ENCODE measurements around the gene SPDEF.

SPDEF gene

DNA sequence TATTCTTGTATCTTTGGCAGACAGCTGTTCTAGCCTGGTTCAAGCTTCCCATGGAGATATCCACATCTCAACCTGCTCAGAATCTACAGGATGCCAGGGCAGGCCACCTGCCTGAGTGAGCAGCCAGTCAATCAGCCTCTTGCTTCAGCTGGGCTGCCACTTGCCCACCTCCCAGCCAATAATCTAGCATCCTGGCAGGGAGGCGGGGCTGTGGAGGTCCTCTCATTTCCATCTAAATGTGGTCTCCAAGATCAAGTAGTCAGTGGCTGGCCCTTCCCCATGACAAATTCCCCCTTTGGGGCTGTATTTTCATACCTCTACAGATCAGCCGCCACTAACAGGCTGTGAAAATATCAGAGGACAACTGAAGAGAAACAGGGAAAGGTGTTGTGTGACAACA lies 33.0 kb upstream of the SPDEF start:
- no peak overlapping the region for H3K4me3 ChIP-seq (ENCODE audit: insufficient read length, low read depth)
- no peaks in the 10 kb centered on the region for H3K27me3 ChIP-seq (ENCODE audit: insufficient read depth, insufficient read length)
- no peak for DNase-seq (ENCODE audit: low read depth, low spot score)
- no peaks in the 10 kb centered on the region for H3K9me3 ChIP-seq (ENCODE audit: insufficient read depth, low read length)
- peaks cover 21% of the 10 kb centered on the region for H3K4me1 ChIP-seq (ENCODE audit: insufficient read depth, insufficient read length)
- no peak for TF ChIP-seq YY1 (IDR thresholded peaks at IDR 0.05; ENCODE audit: insufficient read depth, insufficient read length)
- no peak overlapping the region for H3K9ac ChIP-seq (ENCODE audit: insufficient read length, low read depth)
- H3K36me3 ChIP-seq (ENCODE audit: insufficient read depth, insufficient read length, low read length), result peaks cover 23% of the 10 kb centered on the region

GRCh38 chr6:34587851-34588250 lies 31.7 kb upstream of the SPDEF start:
- H3K27me3 ChIP-seq (ENCODE audit: insufficient read depth, insufficient read length), result no peaks in the 10 kb centered on the region
- no peak overlapping the region for H3K4me3 ChIP-seq (ENCODE audit: insufficient read length, low read depth)
- peaks cover 27% of the 10 kb centered on the region for H3K36me3 ChIP-seq (ENCODE audit: insufficient read depth, insufficient read length, low read length)
- TF ChIP-seq SUZ12 (IDR thresholded peaks at IDR 0.05; ENCODE audit: extremely low read depth, insufficient read depth, insufficient read length) (no peak), YY1 (IDR thresholded peaks at IDR 0.05; ENCODE audit: insufficient read depth, insufficient read length) (no peak), ZNF274 (IDR thresholded peaks at IDR 0.05; ENCODE audit: low read depth, low read length) (no peak)
- no peaks in the 10 kb centered on the region for H3K9me3 ChIP-seq (ENCODE audit: insufficient read depth, low read length)
- DNase-seq (ENCODE audit: low read depth, low spot score), result no peak
- H3K9ac ChIP-seq (ENCODE audit: insufficient read length, low read depth), result no peak overlapping the region
- H3K4me1 ChIP-seq (ENCODE audit: insufficient read depth, insufficient read length), result peaks cover 21% of the 10 kb centered on the region

DNA sequence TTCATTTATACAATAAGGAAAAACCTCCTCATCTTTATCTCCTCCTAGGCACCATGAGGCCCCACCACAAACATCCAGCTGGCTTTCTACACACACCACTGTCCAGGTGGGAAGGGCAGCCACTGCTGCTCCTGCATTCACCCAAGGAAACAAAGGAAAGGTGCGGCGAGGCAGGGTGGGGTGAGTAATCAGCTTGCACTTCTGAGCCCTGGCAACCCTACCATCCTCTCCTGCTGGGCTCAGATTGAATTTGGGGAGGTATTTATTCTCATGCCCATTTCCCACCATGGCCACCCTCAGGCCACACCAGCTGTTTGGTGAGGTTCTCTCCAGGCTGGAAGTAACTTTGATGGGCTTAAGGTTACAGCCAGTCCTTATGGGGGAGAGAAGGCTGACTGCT lies 31.2 kb upstream of the SPDEF start:
- H3K4me3 ChIP-seq (ENCODE audit: insufficient read length, low read depth), result no peak overlapping the region
- H3K9me3 ChIP-seq (ENCODE audit: insufficient read depth, low read length), result no peaks in the 10 kb centered on the region
- no peak for DNase-seq (ENCODE audit: low read depth, low spot score)
- peaks cover 21% of the 10 kb centered on the region for H3K4me1 ChIP-seq (ENCODE audit: insufficient read depth, insufficient read length)
- H3K27me3 ChIP-seq (ENCODE audit: insufficient read depth, insufficient read length), result no peaks in the 10 kb centered on the region
- no peak for TF ChIP-seq YY1 (IDR thresholded peaks at IDR 0.05; ENCODE audit: insufficient read depth, insufficient read length)
- no peak for TF ChIP-seq SUZ12 (IDR thresholded peaks at IDR 0.05; ENCODE audit: extremely low read depth, insufficient read depth, insufficient read length)
- TF ChIP-seq ZNF274 (IDR thresholded peaks at IDR 0.05; ENCODE audit: low read depth, low read length), result no peak
- H3K36me3 ChIP-seq (ENCODE audit: insufficient read depth, insufficient read length, low read length), result peaks cover 27% of the 10 kb centered on the region
- H3K9ac ChIP-seq (ENCODE audit: insufficient read length, low read depth), result no peak overlapping the region

- DNase-seq (ENCODE audit: low read depth, low spot score), result no peak
- Histone ChIP-seq H3K4me1 (ENCODE audit: insufficient read depth, insufficient read length) (peaks cover 21% of the 10 kb centered on the region), H3K9ac (ENCODE audit: insufficient read length, low read depth) (peak overlapping the region; percentile 1), H3K4me3 (ENCODE audit: insufficient read length, low read depth) (no peak overlapping the region), H3K9me3 (ENCODE audit: insufficient read depth, low read length) (no peaks in the 10 kb centered on the region), H3K27me3 (ENCODE audit: insufficient read depth, insufficient read length) (no peaks in the 10 kb centered on the region), H3K36me3 (ENCODE audit: insufficient read depth, insufficient read length, low read length) (peaks cover 27% of the 10 kb centered on the region)
- TF ChIP-seq YY1 (IDR thresholded peaks at IDR 0.05; ENCODE audit: insufficient read depth, insufficient read length) (no peak), ZNF274 (IDR thresholded peaks at IDR 0.05; ENCODE audit: low read depth, low read length) (no peak), SUZ12 (IDR thresholded peaks at IDR 0.05; ENCODE audit: extremely low read depth, insufficient read depth, insufficient read length) (no peak)
These were observed 30.4 kb upstream of the SPDEF start for GRCh38 chr6:34586327-34587040.

DNA sequence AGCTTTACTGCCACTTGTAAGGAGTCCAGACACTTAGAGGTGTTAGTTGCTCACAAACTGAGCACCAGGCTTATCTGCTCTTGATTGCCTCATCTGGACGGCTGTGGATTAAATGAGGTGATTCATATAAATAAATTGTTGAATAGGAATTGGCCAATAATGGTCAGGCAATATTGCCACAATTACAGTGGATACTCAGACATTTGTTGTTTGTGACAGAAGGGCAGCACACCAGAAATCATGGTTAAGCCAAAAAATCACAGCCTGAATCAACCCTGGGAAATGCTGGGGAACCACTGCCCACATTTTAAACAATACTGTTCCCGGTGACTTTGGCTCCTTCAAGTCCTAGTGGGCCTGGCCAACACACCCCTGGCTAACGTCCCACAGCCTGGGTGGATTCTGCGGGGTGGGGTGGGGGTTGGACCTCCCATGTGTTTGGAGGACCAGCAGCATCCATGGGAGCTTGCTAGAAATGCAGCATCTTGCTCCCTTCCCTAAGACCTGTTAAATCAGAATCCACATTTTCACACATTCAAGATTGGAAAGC lies 29.5 kb upstream of the SPDEF start:
- DNase-seq (ENCODE audit: low read depth, low spot score), result no peak
- H3K4me3 ChIP-seq (ENCODE audit: insufficient read length, low read depth), result no peak overlapping the region

GRCh38 chr6:34585108-34585507 lies 29.0 kb upstream of the SPDEF start:
- H3K4me1 ChIP-seq (ENCODE audit: insufficient read depth, insufficient read length), result peaks cover 27% of the 10 kb centered on the region
- peaks cover 24% of the 10 kb centered on the region for H3K36me3 ChIP-seq (ENCODE audit: insufficient read depth, insufficient read length, low read length)
- H3K9me3 ChIP-seq (ENCODE audit: insufficient read depth, low read length), result no peaks in the 10 kb centered on the region
- H3K9ac ChIP-seq (ENCODE audit: insufficient read length, low read depth), result no peak overlapping the region
- H3K4me3 ChIP-seq (ENCODE audit: insufficient read length, low read depth), result no peak overlapping the region
- TF ChIP-seq ZNF274 (IDR thresholded peaks at IDR 0.05; ENCODE audit: low read depth, low read length), result no peak
- TF ChIP-seq SUZ12 (IDR thresholded peaks at IDR 0.05; ENCODE audit: extremely low read depth, insufficient read depth, insufficient read length), result no peak
- TF ChIP-seq YY1 (IDR thresholded peaks at IDR 0.05; ENCODE audit: insufficient read depth, insufficient read length), result no peak
- H3K27me3 ChIP-seq (ENCODE audit: insufficient read depth, insufficient read length), result no peaks in the 10 kb centered on the region
- DNase-seq (ENCODE audit: low read depth, low spot score), result no peak

More for the DNA sequence above, 29.5 kb upstream of the SPDEF start:
- Histone ChIP-seq H3K4me1 (ENCODE audit: insufficient read depth, insufficient read length) (peaks cover 26% of the 10 kb centered on the region), H3K9me3 (ENCODE audit: insufficient read depth, low read length) (no peaks in the 10 kb centered on the region), H3K27me3 (ENCODE audit: insufficient read depth, insufficient read length) (no peaks in the 10 kb centered on the region), H3K36me3 (ENCODE audit: insufficient read depth, insufficient read length, low read length) (peaks cover 27% of the 10 kb centered on the region), H3K9ac (ENCODE audit: insufficient read length, low read depth) (no peak overlapping the region)
- no peak for TF ChIP-seq ZNF274 (IDR thresholded peaks at IDR 0.05; ENCODE audit: low read depth, low read length)
- no peak for TF ChIP-seq SUZ12 (IDR thresholded peaks at IDR 0.05; ENCODE audit: extremely low read depth, insufficient read depth, insufficient read length)
- TF ChIP-seq YY1 (IDR thresholded peaks at IDR 0.05; ENCODE audit: insufficient read depth, insufficient read length), result no peak

- H3K36me3 ChIP-seq (ENCODE audit: insufficient read depth, insufficient read length, low read length), result peaks cover 24% of the 10 kb centered on the region
- TF ChIP-seq ZNF274 (IDR thresholded peaks at IDR 0.05; ENCODE audit: low read depth, low read length) (no peak), SUZ12 (IDR thresholded peaks at IDR 0.05; ENCODE audit: extremely low read depth, insufficient read depth, insufficient read length) (no peak)
- no peak overlapping the region for H3K9ac ChIP-seq (ENCODE audit: insufficient read length, low read depth)
- H3K9me3 ChIP-seq (ENCODE audit: insufficient read depth, low read length), result no peaks in the 10 kb centered on the region
- no peak overlapping the region for H3K4me3 ChIP-seq (ENCODE audit: insufficient read length, low read depth)
- no peak for DNase-seq (ENCODE audit: low read depth, low spot score)
- peaks cover 27% of the 10 kb centered on the region for H3K4me1 ChIP-seq (ENCODE audit: insufficient read depth, insufficient read length)
- no peaks in the 10 kb centered on the region for H3K27me3 ChIP-seq (ENCODE audit: insufficient read depth, insufficient read length)
These were observed 28.6 kb upstream of the SPDEF start for GRCh38 chr6:34584694-34585093.

Measured in NT2/D1 (cell line).